Right ventricle myocardium superior (tissue), 1 donor: Measurements from ENCODE around the gene ICAM4. TPM values are rescaled to one million over a fixed set of nuclear protein-coding genes. Genes with fewer than 3 reads are reported as not detected.
"Not testable (repeated sequence)": the region's sequence is repeated elsewhere in the genome, so short reads cannot be mapped to it uniquely, and the experiment has no call there.

Source experiments
- ATAC-seq: fragments of 200-7000 bp; cut with Tn5 transposase; one replicate; pipeline ENCODE4 v1.9.1; 2020; ENCODE audit warnings: mild to moderate bottlenecking; ENCODE audit not compliant: poor library complexity
- DNase-seq: peaks from one replicate; pipeline ENCODE4 v3.0.0-alpha.2; 2020
- intact Hi-C: fragments of 100-400 bp; cut with DNase I; formaldehyde crosslinking; loops from one replicate; pipeline ENCODE4 v1.11.2; 2022
- total RNA-seq: library from RNA; stranded (reverse); fragmentation: NEBNext Ultra II Directional; extraction: Animal tissue kit (Norgen Biotek cat#: 25700); gene quantifications from one replicate; pipeline ENCODE4 v1.2.1, GENCODE V29; 2021
- donor health status: DM: no; HTN: yes; CAD: no; lungs with severe emphysema.

ICAM4 gene
- total RNA-seq, 1 donor from 2014 or later = 0.46 TPM

- no peak for ATAC-seq
- intact Hi-C loops = no loop called here
- no peak for DNase-seq
These were observed 26.6 kb upstream of the ICAM4 start for GRCh38 chr19:10260141-10260584.

- no peak for ATAC-seq
- intact Hi-C loops = no loop called here
- DNase-seq = no peak
These were observed 24.0 kb upstream of the ICAM4 start for GRCh38 chr19:10262771-10263170.

DNA sequence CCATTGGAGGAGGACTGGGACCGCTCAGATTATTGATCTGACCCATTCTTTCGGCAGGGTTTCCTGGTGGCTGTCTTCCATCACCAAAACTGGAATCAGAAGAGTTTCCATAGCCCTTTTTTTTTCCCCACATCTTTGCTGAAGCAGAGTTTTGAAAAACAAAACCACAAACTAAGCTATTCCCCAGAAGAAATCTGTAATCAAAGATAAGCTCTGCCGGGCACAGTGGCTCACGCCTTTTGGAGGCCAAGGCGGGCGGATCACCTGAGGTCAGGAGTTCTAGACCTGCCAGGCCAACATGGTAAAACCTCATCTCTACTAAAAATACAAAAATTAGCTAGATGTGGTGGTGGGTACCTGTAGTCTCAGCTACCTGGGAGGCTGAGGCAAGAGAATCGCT is 20.0 kb upstream of the ICAM4 start:
- DNase-seq (no peak), ATAC-seq (no peak)
- intact Hi-C loops = no loop called here

- ATAC-seq (no peak), DNase-seq (no peak)
- intact Hi-C loops = loop anchor here (2.0 kb wide), 1 partner anchor 121 kb away; no protein-coding TSS in a partner anchor
These were observed 18.7 kb upstream of the ICAM4 start for GRCh38 chr19:10268071-10268470.

- intact Hi-C loops = loop anchor here (2.0 kb wide), 1 partner anchor 119 kb away; no protein-coding TSS in a partner anchor
- DNase-seq = peak; percentile 94
- ATAC-seq = peak; percentile 86
These were observed 17.2 kb upstream of the ICAM4 start for GRCh38 chr19:10269333-10270179.

DNA sequence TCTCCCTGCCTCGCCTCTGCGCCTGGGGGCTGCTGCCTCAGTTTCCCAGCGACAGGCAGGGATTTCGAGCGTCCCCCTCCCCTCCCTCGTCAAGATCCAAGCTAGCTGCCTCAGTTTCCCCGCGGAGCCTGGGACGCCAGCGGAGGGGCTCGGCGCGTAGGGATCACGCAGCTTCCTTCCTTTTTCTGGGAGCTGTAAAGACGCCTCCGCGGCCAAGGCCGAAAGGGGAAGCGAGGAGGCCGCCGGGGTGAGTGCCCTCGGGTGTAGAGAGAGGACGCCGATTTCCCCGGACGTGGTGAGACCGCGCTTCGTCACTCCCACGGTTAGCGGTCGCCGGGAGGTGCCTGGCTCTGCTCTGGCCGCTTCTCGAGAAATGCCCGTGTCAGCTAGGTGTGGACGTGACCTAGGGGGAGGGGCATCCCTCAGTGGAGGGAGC is 16.6 kb upstream of the ICAM4 start:
- intact Hi-C loops = no loop called here
- DNase-seq (peak; percentile 89), ATAC-seq (peak; percentile 73)

GRCh38 chr19:10270616-10271394 is 15.9 kb upstream of the ICAM4 start, which contains the start of gene ICAM1:
Gene ICAM1, plus strand, starts transcription at chr19:10271120. Its CDS starts 40 bp downstream, at chr19:10271160.
- DNase-seq (peak; percentile 91), ATAC-seq (peak; percentile 74)
- intact Hi-C loops = no loop called here

DNA sequence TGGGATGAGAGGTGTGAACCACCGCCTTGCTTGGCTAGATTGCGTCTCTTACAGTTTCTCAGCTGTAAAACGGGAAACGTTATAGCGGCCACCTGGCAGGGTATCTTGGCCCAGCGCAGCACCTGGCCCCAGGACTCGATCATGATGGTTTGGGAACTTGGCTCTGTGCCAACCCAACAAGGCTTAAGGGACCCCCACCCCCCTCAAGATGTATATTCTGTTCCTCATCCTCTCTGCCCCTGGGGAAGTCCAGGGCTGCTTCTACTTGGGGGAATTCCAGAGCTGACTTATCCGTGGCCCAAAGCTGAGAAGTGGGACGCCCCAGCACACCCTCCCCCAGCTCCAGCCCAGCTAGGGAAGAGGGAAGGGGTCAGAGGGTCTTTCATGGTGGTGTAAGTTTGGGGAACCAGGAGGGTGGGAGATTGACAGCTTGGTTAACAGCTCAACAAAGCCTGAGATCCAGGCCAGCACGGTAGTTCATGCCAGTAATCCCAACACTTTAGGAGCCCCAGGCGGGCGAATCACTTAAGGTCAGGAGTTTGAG is 15.1 kb upstream of the ICAM4 start:
- DNase-seq (no peak), ATAC-seq (no peak)

GRCh38 chr19:10274589-10274988 is 12.2 kb upstream of the ICAM4 start:
- no peak for ATAC-seq
- DNase-seq = no peak
- intact Hi-C loops = no loop called here

More for the DNA sequence above, 15.1 kb upstream of the ICAM4 start:
- intact Hi-C loops = no loop called here

DNA sequence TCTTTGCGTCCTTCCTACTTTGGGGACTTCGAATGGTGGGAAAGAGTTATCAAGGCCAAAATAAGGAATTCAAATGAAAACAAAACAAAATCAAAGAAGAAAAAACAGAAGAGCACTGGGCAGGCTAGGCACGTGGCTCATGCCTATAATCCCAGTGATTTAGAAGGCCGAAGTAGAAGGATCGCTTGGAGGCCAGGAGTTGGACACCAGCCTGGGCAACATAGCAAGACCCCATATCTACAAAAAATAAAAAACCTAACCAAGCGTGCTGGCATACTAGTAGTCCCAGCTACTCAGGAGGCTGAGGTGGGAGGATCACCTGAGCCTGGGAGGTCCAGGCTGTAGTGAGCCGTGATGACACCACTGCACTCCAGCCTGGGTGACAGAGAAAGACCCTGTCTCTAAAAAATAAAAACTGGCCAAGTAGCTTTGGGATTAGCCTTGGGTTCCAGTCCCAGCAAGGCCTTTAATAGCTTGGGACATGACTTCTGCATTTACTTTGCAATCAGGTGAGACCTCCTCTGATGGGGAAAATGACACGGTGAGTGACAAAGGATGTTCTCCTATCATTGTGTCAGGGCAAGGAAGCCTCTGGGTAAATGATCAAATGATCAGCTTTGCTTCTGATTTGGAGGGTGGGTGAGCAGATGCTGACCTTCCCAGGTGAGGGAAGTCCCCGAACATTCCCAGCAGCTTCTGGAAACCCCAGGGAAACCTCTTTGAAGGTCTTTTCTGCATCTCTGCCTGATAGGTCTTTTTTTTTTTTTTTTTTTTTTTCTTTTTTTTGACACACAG is 8.8 kb upstream of the ICAM4 start:
- intact Hi-C loops = no loop called here
- ATAC-seq (no peak), DNase-seq (no peak)

- no peak for DNase-seq
- intact Hi-C loops = no loop called here
- ATAC-seq = no peak
These were observed 7.8 kb upstream of the ICAM4 start for GRCh38 chr19:10278935-10279334.

DNA sequence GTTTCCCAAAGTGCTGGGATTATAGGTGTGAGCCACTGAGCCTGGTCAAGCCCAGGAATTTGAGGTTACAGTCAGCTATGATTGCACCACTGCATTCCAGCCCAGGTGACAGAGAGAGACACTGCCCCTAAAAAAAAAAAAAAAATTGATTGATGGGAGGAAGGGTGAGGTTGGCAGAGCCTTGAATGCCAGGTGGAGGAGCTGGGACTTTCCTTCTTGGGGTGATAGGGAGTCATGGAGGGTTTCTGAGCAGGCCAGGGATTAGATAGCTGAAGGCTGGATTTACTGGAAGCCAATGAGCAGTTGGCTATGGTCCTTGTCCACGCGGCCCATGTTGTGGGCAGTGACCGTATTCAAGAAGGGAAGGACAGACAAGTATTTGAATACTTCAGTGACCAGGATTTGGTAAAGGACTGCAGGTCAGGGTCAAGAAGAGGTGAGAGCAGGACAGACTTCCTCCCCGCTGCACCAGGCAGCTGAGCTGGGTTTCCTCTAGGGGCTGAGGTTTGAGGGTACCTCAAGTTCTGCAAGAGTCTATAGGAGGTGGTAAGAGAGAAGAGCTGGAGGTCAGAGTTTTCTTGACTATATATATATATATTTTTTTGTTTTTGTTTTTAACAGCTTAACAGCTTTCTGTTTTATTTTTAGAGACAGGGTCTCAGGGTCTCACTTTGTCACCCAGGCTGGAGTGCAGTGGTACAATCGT is 6.9 kb upstream of the ICAM4 start:
- intact Hi-C loops = no loop called here
- no peak for DNase-seq
- no peak for ATAC-seq

DNA sequence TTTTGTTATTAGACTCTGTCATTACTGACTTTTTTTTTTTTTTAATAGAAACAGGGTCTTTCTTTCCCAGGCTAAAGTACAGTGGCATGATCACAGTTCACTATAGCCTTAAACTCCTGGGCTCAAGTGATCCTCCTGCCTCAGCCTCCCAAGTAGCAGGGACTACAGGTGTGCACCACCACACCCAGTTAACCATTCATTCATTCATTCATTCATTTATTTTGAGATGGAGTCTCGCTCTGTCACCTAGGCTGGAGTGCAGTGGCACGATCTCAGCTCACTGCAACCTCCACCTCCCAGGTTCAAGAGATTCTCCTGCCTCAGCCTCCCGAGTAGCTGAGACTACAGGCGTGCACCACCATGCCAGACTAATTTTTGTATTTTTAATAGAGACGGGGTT is 4.7 kb upstream of the ICAM4 start:
- DNase-seq, ATAC-seq, intact Hi-C loops: not testable (repeated sequence)

DNA sequence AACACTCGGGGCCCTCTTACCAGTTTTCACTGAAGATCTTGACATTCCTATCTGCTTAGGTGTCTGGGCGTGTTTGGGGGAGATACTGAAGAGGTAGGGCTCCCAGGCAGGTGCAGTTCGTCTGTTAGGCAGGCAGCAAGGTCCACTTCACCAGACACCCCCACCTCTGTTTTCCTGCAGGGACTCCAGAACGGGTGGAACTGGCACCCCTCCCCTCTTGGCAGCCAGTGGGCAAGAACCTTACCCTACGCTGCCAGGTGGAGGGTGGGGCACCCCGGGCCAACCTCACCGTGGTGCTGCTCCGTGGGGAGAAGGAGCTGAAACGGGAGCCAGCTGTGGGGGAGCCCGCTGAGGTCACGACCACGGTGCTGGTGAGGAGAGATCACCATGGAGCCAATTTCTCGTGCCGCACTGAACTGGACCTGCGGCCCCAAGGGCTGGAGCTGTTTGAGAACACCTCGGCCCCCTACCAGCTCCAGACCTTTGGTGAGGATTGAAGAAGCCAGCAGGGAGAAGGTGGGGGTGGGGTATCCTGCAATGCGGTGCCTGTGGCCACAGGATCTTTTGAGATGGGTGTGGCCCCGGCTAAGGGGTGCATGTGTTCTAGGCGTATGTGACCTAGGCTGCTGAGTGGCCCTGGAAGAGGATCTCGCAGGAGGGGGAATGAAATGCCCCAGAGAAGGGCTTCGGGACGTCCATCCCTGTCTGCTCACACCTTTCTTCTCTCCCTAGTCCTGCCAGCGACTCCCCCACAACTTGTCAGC is 3.3 kb upstream of the ICAM4 start:
- intact Hi-C loops = no loop called here
- DNase-seq (no peak), ATAC-seq (no peak)

- DNase-seq (no peak), ATAC-seq (no peak)
- intact Hi-C loops = no loop called here
These were observed 2.4 kb upstream of the ICAM4 start for GRCh38 chr19:10284065-10284959.

DNA sequence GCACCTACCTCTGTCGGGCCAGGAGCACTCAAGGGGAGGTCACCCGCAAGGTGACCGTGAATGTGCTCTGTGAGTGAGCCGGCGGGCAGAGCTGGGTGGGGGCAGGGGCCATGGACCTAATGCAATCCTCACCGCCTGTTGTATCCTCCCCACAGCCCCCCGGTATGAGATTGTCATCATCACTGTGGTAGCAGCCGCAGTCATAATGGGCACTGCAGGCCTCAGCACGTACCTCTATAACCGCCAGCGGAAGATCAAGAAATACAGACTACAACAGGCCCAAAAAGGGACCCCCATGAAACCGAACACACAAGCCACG is 1.8 kb upstream of the ICAM4 start:
- intact Hi-C loops = no loop called here
- ATAC-seq = no peak
- DNase-seq = no peak
